PC-9 (cell line): Measurements from ENCODE around the gene BRD4.

Source experiments
- EZH2 ChIP-seq: fragments of 200-600 bp; sonication (generic); IDR thresholded peaks from 2 replicates; pipeline ENCODE4 v1.8.0; 2017; ENCODE audit warnings: antibody characterized with exemption, low read depth
- TF ChIP-seq, protein P1 (sequence below): fragments of 200-600 bp; sonication (generic); conservative IDR thresholded peaks from 2 replicates; pipeline ENCODE4 v1.6.1; 2017; ENCODE audit warnings: mixed run types, antibody characterized with exemption, mild to moderate bottlenecking, moderate library complexity

DNA sequence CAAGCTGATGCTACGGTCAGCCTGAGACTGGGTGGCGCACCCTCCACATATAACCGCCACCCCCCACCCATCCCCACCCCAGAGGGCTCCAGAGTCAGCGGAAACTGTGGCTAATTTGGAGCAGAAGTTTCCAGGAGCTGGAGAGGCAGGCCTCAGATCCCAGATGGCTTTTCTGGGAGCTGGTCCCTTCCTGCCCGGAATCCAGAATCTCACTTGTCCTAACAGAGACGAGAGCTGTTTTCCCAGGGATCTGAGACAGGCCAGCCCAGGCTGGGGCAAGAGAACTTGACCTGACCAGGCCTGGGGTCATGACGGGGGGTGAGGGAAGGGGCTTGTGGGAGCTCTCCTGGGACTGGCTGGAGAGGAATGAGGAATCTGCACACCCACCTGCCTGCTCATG lies 106.6 kb downstream of the BRD4 start:
- TF ChIP-seq, protein P1, sequence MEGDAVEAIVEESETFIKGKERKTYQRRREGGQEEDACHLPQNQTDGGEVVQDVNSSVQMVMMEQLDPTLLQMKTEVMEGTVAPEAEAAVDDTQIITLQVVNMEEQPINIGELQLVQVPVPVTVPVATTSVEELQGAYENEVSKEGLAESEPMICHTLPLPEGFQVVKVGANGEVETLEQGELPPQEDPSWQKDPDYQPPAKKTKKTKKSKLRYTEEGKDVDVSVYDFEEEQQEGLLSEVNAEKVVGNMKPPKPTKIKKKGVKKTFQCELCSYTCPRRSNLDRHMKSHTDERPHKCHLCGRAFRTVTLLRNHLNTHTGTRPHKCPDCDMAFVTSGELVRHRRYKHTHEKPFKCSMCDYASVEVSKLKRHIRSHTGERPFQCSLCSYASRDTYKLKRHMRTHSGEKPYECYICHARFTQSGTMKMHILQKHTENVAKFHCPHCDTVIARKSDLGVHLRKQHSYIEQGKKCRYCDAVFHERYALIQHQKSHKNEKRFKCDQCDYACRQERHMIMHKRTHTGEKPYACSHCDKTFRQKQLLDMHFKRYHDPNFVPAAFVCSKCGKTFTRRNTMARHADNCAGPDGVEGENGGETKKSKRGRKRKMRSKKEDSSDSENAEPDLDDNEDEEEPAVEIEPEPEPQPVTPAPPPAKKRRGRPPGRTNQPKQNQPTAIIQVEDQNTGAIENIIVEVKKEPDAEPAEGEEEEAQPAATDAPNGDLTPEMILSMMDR = no peak
- TF ChIP-seq EZH2 = no peak
